Measurements from ENCODE around the gene CAMKK1.
A peak's percentile ranks its signal among the peaks of the same experiment; 100 is the strongest.

The CAMKK1 gene

DNA sequence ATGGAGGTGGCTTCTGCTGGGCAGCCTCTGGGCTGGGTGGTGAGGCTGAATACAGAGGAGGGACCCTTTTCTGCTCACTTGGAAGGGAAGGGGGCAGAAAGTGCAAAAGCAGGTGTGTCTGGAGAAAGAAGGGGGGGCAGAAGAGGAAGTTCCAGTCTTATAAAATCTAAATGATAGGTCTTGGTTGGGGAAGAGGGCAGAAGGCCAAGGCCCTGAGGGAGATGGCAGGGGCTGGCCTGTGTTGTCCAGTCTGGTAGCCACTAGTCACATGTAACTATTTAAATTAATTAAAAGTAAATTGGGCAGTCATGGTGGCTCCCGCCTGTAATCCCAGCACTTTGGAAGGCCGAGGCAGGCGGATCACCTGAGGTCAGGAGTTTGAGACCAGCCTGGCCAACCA lies 2.5 kb upstream of the CAMKK1 start:
- no peak for DNase-seq

DNA sequence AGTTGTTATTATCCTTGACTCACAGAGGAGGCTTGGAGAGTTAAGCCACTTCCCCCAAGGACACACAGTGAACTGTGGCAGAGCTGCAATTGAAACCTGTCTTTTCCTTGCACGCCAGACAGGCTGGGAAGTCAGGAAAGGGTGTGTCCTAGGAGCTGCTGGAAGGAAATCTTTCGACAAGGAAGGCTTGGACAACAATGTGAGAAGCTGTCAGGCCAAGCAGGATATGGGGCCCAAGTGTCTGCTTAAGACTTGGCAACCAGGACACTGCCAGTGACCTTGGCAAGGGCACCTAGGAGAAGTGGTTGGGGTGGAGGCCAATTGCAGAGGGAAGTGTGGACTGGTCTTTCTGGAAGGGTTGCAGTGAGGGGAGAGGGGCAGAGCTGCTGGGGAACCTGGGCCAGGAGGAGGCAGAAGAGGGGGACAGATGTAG lies 2.1 kb upstream of the CAMKK1 start:
- no peak for DNase-seq

GRCh38 chr17:3894188-3894587 lies 1.3 kb upstream of the CAMKK1 start:
- DNase-seq: no peak

- no peak for DNase-seq
Observed at GRCh38 chr17:3893720-3894116, 865 bp upstream of the CAMKK1 start.

- DNase-seq: peak; percentile 85 to 87
Observed at GRCh38 chr17:3892095-3892998, 506 bp downstream of the CAMKK1 start.

GRCh38 chr17:3891626-3892094 lies 1.2 kb downstream of the CAMKK1 start:
- DNase-seq: no peak

GRCh38 chr17:3890878-3891219 lies 2.0 kb downstream of the CAMKK1 start:
- no peak for DNase-seq

DNA sequence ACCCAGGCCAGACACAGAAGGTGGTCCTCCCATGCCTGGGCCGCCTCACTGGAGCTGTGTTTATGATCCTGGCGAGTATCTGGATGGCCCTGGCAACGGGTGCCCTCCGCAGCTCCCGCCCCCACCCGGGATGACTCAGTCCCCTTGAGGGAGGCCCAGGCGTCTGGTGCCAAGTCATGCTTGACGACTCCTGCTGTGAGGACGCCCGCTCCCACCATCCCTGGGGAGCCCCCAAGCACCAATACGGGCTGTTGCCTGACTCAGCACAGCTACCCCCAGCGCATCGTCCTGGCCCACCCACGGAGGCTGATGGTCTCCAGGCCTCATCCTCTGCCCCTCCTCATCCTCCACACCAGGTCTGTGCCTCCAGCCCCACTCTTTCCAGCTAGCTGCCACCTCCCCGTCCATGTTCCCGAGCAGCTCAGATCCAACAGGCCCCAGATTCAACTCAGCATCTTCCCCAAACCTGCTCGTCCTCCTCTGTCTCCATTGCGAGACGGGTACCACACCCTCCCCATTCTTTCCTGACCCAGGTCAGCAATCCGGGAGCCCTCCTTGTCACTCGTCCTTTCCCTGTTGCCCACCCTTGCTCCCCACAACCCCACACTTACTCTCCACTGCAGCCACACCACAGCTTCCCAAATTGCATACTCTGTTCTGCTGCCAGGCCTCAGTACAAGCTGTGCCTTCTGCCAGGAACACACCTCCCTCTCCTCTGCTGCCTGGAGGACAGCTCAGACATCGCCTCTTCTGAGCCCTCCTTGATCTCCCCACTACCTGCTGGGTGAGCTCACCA lies 2.6 kb downstream of the CAMKK1 start:
- no peak for DNase-seq

DNA sequence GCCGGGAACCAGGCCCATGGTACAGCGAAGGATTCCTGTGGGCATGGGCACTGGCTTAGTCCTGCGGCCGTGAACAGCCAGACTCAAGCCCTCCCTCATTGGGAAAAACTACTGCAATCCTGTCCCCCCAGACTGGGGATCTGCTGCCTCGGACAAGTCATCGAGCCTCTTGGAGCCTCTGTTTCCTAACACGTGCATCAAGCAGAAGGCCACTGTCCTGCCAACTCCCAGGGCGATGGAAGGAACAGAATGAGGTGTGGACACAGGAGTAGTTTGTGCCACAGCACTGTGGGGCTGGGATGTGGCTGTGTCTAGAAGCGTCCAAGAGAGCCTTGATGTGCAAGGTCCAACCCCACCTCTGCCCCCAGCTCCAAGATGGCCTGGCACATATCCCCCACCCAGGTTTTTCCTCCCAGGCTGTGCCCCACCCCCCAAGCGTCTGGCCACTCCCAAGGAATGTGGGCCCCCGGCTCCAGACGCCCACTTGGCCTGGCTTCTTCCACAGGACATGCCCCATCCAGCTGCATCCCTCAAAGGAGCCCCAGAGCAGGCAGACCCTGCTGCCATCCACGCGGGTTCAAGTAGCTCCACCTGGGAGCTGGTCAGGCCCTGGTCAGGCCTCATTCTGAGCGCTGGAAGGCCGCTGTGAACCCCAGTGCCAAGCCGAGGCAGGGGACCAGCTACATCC lies 3.4 kb downstream of the CAMKK1 start:
- no peak for DNase-seq

DNA sequence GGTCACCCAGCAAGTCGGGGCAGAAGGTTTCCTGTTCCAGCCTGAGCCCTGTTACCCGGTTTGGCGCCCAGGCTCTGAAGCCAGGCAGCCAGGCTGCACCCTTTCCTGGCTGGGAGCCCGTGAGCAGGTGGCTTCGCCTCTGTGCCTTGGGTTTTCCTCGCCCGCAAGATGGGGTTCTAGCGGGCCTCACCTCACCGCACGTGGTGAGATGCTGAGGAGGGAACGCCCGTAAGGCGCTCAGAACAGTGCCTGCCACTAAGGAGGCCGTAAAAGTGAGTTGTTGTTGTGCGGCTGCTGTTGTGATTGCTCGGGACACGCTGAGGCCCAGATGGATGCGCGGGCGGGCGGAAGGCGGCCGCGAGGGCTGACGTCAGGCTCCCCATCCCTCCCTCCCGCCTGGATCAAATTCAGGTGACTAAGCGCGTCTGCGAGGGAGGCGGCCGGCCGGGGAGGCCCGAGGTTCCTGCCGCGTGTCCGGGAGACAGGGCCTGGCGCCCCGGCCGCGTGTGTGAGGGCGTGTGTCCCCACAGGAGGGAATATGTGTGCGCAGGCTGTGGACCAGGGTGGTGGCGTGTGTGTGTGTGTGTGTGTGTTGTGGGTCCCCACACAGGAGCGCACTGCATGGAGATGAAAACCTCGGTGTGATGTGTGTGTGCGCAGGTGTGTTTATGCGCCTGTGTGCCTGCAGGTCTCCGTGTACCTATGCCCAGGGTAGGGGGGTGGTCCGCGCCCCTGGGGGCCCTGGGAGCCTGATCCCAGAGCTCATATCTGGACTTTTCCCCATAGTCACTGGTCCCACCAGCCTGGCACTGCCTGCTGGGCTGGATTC lies 4.3 kb downstream of the CAMKK1 start:
- DNase-seq: no peak

DNA sequence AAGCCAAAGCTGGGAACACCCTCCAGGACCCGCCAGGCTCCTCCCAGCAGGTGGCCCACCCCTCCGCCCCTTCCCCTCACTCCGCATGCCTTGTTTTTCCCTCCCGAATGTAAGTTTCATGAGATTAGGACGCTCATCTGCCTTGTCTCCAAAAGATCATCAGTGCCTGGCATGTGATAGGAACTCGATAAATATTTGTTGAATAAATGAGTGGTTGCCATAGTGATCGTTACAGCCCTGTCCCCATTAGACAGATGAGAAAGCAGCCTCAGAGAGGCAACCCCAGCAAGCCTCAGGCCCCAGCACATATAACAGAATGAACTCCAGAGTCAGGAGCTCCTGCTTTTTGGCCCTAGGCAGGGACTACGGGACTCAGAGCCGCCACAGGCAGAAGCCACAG lies 5.0 kb downstream of the CAMKK1 start:
- DNase-seq: peak in 1 of 2 donors; percentile 7

DNA sequence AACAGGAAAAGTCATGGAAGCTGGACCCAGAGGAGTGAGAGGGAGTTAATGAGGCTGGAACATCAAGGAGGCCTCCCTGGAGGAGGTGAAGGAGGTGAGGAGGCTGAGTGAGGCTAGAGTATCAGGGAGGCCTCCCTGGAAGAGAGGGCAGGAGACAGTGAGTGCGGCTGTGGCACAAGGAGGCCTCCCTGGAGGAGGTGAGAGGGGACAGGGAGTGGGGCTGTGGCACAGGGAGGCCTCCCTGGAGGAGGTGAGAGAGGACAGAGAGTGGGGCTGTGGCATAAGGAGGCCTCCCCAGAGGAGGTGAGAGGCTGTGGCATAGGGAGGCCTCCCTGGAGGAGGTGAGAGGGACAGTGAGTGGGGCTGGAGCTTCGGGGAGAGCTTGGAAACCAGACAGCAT lies 5.5 kb downstream of the CAMKK1 start:
- DNase-seq: no peak

DNA sequence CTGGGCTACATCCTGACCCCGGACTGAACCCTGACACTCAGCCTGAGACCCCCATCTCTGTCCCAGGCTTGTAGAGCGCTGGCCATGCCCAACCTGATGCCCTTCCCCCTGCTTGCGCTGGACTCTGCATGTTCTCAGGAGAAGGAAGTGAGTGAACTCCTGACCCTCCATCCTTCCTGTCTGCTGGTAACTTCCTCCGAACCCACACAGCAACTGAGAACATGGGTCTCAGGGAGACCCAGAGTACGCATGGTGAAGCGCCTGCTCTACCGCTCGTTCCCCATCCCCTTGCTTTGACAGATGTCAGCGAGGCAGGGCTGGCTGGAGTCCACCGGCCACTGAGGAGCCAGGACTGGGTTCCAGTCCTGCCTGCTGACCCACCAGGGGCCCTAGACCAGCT lies 6.1 kb downstream of the CAMKK1 start:
- DNase-seq: peak; percentile 34 to 57

DNA sequence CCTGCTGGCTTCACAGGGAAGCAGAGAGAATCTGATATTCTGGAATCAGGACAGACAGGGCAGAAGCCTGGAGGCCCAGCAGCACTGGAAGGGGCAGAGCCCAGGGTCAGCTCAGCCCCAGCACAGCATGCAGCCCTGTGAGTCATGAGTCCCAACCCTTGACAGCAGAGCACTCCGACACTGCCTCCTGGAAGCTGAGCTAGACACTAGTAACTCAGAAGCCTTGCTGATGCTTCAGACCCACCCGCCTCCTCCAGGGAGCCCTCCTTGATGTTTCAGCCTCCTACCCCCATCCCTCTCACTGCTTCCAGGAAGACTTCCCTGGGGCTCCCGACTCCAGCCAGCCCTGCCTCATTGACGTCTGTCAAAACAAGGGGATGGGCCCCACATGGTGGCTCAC lies 6.9 kb downstream of the CAMKK1 start:
- DNase-seq: no peak

DNA sequence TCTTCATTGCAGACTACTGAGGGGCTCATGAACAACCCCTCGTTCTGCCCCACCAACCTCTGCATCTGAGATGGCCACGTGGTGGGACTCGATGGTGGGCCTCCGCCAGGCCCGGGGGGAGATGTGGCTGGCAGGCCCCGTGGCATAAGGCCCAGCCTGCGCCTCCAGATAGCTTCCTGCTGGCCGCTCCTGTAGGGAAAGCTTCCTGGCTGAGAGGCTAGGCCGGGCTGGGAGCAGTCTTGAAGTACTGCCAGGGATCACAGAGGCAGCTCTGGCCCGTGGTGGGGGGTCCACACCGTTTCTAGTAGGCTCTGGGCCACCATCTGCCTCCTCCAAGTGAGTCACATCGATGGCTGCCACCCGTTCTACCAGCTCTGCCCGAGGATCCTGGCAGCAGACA lies 7.6 kb downstream of the CAMKK1 start:
- DNase-seq: no peak

GRCh38 chr17:3884188-3884587 lies 8.7 kb downstream of the CAMKK1 start:
- DNase-seq: no peak

- no peak for DNase-seq
Observed at GRCh38 chr17:3882276-3882675, 10.6 kb downstream of the CAMKK1 start.

DNA sequence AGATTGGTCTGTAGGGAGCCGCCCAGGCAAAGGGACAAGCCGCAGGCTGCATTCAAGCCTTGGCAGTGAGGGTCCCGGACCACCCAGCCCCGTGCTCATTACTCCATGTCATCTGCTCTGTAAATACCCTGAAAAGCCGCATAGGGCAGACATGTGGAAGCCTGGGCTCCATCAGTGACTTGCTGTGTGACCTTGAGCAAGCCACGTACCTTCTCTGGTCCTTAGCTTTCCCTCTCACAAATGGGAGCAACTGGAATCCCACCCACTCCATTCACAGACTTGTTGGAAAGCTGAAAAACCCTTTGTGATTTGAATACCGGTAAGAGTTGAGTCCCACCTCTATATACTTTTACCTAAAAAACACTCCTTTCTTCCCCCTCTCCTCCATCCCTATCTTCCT lies 11.9 kb downstream of the CAMKK1 start:
- DNase-seq: no peak

DNA sequence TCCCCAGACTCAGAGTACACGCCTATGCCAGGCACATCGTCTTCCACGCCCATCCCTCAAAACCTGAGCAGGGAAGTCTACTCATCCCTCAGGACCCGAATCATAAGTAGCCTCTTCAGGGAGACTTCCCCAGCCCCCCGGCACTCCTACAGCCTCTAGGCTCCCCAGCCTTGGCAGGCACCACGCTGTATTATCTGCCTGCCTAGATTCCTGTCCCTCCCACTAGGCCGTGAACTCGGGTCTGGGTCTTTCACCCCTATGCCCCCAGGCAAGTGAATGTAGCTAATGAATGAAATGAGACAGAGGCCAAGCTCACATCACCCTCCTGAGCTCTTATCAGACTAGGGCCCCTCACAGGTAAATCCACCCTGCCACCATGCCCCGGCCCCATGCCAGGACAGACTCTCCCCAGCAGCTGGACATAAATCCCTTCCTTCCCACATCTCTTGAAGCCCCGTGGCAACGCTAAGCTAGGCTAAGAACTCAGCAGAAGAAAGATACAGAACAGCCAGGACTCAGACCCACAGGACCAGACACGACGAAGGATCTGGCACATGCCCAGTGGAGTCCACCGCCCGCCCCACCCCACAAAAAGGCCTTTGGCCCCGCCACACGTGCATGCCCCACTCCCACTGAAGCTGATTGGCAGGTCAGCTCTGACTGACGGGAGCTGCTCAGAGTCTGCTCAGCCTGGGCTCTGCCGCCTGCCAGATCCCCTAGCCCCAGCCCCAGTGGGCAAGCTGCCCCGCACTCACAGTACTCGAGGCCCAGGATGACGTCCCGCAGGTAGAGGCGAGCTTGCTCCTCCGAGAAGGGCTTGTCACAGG lies 13.0 kb downstream of the CAMKK1 start:
- DNase-seq: no peak

GRCh38 chr17:3879186-3879585 lies 13.7 kb downstream of the CAMKK1 start:
- DNase-seq: no peak

GRCh38 chr17:3877220-3877619 lies 15.6 kb downstream of the CAMKK1 start:
- no peak for DNase-seq

GRCh38 chr17:3875317-3875716 lies 17.5 kb downstream of the CAMKK1 start:
- DNase-seq: no peak

All from CD4-positive, alpha-beta T cell treated with Interleukin-4 for 1 hour (primary cell).